ENCODE data around the gene SPAG7.
A peak's percentile ranks its signal among the peaks of the same experiment; 100 is the strongest.

The SPAG7 gene

DNA sequence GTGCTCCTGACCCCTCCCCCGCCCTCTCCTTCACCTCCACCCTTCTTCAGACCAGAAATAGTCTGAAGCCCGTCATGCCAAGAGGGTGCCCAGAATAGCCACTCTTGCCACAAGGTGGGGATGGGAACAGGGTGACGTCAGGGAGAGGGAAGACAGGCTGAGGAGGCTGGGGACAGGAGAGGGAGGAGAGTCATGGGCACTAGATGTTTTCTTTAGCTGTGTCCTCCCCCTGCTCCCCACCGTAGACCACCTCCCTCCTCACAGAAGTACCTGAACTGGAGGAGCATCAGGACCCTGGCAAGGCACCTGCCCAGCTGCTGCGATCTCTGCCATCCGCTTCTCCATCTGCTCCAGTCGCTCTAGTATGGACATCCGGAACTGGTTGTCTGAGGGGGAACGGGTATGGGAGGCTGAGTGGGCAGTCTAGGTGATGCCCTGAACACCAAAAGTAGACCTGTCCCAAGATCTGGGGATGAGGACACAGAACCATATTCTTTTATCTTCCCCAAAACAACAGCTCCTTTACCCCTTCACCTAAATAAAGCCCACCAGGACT is 6.6 kb upstream of the SPAG7 start:
- DNase-seq, result no peak

DNA sequence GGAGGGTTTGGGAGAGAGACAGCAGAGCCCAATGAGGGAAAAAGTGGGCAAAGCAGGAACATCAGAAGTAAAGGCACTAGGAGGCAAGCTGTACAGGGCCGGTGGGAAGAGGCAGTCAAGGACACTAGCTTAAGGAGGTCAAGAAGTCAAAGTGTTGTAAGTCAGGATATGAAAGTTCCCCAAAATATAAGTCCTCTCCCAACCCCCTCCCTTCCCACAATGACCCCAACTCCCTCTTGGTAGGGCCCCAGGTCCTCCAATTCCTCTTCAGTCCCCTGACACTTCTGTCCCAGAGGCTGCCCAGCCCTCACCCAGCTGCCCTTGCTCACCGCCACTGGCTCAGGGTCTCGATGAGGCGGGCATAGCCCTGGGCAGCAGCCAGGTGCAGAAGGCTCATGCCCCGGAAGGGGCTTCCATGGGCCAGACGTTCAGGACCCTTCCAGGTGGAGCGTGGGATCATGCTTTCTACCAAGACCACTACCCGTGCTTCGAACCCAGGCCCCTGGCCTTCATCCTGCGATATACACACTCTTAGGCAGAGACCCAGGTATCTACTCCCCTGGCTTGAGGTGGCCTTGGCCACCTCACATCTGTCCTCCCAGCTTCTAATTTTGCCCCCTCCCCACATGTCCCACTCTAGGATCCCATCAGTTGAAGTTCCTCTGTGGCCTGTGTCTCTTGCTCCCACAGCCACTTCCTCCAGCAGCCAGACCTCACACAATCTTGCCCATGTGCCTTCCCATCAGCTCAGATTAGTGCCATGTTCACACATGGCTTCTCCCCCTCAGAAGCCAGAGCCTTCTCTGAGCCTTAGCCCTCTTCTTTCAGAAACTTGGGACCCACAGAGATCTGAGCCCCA is 5.9 kb upstream of the SPAG7 start:
- DNase-seq, result no peak

DNA sequence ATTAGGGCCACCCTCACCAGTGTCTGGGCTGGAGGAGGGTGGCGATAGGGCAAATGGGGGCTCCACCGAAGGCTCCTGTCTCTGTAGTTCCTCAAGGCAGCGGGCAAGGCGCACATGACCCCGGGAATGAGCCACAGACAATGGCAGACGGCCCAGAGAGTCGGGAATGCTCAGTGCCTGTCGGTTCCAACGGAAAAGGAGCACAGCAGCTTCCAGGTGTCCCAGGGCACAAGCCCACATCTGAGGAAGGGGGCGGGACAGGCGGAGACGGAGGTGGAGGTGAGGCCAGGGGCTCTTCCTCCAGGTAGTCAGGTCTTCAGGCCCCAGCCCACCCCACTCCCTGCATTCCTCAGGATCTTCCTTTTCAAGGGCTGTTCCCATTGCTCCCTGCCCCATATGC is 5.1 kb upstream of the SPAG7 start:
- no peak for DNase-seq

DNA sequence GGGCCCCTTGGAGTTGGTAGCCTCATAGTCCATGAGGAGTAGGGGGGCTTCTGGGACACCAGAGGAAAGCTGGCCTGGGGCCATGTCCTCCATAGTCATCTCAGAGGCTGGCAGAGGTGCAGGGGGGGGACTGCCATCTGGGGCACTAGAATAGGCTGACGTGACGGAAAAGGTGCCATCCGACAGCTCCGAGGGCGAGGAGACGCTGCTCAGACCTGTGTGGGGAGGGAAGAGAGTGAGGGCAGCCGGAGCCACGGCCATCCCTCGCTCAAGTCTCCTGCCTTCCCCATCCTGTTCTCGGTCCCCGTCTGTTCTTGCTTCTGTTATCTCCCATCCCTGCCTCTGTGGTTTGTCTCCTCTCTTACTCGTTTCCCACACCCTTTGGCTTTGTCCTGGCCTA is 4.7 kb upstream of the SPAG7 start:
- DNase-seq, result no peak

DNA sequence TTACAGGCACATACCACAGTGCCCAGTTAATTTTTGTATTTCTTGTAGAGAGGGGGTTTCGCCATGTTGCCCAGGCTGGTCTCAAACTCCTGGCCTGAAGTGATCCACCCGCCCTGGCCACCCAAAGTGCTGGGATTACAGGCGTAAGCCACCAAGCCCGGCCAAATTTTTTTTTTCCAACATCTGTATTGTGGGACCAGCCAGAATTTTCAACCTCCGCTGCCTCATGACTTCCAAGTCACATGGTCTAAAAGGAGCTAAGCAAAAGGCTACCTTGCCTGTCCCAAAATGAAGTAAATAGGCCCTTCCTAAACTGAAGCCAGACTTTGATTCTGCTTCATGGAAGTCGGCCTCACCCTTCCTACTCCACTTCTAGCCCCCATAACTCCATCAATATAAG is 4.2 kb upstream of the SPAG7 start:
- DNase-seq, result no peak

DNA sequence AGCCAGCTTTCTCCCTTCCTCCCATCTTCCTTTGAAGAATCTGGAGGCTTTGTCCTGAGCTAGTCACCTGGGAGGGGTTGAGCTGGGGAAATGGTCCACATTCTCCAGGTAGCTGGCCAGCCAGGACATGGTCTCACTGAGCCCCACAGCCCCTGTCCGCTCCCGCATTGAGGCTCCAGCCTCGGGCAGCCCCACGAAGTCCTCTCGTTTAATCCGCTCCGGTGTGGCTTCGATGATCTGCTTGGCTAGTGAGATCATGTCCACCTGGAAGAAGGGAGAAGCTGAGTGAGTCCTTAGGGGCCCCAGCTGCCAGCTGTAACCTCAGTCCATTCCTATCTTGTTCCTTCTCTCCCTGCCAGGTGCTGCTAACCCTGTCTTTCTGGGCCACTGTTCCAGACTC is 2.7 kb upstream of the SPAG7 start:
- DNase-seq, result no peak

DNA sequence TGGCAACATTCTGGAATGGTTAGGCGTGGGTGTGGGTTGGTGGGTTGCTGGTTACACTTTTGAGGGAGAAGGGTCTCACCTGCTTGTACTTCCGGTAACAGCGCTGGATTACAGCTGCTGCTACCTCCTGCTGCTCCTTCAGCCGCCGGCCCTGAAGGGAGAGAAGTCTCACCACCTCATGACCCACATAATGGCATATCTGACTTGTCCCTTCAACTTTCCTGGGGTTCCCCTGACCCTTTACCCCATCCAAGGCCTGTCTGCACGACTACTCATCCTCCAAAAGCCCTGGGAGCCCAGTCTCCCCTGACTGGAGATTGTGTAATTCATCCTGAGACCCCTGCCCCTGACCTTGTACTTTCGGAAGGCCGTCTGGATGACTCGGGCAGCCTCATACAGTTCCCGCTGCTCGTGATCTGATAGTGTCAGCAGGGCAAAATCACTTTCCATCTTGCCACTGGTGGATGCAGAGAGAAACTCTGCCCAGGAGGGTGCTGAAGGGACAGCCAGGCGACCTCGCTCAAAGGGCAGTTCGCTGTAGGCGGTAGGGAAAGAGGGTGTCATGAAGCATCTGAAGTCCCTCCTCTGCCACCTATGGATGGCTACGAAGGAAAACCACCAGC is 2.0 kb upstream of the SPAG7 start:
- peak; percentile 66 for DNase-seq

DNA sequence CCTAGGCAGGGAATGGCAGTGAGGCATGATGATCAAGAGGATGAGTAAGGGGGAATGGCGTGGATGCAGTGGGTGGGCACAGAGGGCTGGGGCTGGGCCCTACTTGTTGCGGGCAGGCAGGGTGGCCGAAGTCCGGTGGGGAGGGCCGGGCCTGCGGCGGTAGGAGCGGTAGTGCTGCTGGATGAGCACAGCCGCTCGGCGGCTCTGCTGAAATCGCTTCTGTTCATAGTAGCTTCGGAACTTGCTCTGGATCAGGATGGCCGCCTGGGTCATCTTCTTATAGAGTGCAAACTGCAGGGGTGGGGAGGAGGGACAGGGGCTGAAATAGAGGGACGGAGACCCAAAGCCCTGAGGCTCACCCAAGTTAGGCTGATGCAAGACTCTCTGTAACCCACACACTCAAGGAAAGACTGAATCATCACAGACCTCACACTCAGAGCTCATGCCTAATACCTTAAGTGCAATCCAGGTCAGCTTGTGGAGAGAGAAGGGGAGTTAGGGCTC is 1.5 kb upstream of the SPAG7 start:
- DNase-seq, result peak; percentile 67

DNA sequence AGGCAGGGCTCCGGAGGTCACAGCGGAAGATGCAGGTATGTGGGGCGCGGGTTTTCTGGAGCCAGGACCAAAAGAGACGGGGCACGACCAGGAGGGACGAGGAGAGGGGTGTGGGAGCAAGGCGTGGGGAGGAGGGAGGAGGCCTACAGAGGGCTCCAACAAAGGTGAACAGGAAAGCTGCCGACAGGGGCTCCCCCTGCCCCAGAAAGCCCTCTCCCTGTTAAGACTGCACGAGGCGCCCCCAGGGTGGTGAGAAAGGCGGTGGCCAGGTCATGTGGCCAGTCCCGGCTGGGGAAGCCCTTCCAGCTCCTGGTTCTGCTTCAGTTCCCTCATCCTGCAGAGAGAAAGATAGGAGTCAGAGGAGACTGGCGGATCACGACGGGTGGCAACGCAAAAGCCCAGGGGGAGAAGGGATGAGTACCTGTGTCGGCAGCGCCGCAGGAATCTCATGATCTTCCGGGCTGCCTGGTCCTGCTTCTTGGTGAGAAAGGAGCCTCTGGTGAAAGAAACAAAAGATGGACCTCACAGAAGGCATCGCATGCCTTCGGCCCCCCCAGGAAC is 949 bp upstream of the SPAG7 start:
- peak; percentile 60 for DNase-seq

DNA sequence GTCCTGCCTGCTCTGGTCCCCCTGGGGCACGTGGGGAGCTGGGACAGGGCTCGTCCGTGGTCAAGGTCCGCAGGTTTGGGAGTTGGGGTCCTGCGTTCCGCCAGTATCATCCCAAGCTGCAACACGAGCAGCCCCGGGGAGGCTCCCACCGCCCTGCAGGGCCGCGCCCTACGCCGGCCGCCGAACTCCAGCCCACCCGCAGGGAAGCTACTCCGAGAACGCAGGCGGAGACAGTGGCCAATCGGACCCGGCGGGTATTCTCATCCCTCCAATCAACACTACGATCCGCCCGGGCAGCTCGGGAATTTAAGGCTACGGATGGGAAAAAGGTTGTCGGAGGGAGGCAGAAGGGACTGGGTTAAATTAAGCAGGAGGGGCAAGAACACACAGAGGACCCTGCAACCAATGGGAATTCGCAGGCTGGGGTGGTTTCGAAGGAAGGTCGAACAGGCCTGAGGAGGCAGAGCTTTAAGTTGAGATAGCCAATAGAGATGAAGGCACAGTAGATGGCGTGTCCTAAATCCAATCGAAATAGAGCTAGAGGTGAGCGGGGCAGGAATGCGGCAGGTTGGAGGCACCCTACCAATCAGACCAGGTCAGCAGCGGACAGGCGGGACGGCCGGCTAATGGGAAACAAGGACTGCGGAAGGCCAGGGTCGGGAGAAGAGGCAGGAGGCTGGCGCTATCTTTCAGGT is 626 bp downstream of the SPAG7 start:
- peak; percentile 92 for DNase-seq

DNA sequence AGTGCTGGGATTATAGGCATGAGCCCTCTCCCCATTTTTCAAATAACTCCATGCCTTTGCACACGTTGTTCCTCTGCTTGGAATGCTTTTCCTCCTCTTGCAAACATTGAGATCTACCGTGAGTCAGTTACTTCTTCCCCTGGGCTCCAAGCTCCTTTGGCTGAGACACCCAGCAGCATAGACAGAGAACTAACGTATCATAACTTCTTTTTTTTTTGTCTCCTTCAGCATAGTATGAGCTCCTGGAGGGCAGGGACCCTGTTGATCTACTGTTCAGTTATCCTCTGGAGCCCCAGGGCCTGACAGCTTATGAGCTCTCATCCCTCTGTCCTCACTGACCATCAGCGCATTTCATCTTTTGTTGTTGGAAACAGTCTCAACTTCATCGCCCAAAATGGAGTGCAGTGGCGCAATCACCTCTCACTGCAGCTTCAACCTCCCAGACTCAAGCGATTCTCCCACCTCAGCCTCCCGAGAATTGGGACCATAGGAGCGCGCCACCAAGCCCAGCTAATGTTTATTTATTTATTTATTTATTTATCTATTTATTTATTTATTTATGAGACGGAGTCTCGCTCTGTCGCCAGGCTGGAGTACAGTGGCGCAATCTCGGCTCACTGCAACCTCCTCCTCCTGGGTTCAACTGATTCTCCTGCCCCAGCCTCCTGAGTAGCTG is 2.2 kb downstream of the SPAG7 start:
- DNase-seq, result no peak

DNA sequence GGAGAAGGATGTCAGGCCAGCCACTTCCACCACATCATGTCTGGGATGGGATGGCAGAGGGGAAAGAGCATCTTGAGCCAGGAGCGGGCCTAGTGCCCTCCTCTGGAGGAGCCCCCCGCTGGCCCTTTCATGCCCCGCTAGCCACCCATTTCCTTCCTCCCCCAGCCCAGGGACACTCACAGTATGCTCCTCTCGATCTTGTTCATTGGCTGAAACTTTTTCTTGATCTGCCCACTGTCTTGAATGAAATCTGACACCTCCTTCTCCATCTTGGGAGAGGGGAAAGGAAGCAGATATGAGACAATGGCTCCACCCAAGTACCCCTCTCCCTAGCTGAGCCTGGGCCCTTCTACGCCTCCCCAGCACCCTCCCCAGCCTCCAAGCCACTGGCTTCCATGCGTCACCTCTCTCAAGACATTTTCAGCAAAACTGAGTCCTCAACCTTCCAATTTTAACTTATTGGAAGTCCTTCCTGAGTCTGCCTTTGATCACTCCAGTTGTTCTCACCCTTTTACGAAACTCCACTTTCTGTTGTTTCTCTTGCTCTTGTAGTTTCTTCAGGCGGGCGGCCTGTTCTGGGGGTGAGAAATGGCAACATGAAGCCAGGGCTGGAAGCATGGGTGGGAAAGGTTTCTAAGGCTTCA is 7.2 kb downstream of the SPAG7 start:
- DNase-seq, result no peak

DNA sequence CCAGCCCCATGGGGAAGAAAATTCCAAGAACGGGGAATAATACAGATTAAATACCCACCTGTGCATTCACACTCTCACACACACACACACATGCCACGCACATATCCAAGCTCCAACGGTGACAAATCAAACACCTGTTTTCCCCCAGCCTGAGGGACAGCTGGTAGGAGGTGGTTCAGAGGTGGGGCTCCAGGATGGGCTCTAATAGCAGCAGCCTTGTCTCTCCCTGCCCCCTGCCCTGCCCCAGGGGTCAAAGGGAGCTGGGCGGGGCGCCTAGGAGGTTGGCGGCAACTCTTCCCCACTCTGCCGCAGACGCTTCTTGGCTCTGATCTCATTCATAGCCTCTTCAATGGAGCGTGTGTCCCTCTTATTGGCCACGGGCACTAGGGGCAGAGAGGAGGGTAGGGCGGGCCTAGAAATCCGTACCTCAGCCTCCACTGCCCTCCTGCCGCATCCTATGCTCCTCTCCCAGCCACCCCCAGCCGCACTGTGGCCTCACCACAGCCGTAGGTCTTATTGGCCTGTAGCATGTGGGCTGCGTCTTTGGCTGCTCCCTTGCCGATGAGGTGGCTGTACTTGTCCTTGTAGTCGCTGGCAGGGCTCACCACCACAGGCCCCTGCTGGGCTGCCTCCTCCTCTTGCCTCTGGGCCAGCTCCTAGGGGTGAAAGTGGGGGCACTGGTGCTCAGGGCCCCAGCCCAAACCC is 8.2 kb downstream of the SPAG7 start:
- DNase-seq, result no peak

DNA sequence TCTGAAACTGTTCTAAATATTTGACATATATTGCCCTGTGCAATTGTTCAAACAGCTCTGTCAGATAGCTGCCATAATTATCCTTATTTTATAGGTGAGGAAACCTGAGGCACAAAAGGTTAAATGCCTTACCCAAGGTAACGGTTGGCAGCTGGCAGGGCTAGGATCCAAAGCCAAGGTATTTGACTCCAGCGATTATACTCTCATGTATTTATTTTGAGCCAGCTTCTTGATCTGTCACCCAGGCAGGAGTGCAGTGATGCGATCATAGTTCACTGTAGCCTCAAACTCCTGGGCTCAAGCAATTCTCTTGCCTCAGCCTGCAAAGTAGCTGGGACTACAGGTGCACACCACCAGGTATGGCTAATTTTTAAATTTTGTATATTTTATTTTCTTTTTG is 9.5 kb downstream of the SPAG7 start:
- no peak for DNase-seq

DNA sequence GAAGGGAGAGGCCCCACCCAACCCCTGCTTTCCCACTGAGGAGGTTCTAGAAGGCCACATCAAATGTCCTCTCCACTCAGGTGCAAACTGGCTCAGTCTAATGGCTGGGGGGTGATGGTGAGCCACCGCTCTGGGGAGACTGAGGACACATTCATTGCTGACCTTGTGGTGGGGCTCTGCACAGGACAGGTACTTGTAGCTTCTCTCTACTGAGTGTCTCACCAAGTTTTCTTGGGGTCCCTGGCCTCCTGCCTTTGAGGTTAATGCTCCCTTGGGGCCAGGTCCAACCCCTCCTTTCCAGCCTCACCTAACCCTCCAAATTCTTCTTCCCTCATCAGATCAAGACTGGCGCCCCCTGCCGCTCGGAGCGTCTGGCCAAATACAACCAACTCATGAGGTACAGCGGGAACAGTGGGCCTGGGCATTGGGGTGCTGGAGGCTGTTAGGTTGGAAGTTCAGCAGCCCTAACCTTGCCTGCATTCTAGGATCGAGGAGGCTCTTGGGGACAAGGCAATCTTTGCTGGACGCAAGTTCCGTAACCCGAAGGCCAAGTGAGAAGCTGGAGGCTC is 11.0 kb downstream of the SPAG7 start:
- DNase-seq, result peak; percentile 69

DNA sequence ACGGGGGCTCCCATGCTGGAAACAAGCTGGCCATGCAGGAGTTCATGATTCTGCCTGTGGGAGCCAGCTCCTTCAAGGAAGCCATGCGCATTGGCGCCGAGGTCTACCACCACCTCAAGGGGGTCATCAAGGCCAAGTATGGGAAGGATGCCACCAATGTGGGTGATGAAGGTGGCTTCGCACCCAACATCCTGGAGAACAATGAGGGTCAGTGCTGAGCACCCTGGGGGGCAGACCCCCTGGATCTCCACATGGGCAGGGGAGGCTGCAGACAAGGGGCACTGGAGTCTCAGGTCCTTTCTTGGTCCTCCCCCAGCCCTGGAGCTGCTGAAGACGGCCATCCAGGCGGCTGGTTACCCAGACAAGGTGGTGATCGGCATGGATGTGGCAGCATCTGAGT is 12.5 kb downstream of the SPAG7 start:
- DNase-seq, result no peak

DNA sequence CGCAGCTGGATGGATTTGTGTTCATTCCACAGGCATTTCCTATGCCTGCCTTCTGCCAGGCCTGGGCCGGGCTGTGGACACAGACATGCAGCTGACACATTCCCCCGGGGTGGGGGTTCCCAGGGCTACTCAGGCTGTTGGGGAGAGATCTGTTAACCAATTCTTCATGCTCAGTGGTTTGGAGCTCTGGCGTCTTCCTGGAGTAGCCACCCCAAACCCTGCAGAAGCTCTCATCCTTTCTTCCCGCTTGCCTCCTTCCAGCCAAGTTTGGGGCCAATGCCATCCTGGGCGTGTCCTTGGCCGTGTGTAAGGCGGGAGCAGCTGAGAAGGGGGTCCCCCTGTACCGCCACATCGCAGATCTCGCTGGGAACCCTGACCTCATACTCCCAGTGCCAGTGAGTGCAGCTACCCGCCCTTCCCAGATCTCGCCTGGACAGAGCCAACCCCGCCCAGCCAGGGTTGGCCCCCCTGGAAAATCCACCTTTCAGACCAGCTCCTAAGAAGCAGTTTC is 14.1 kb downstream of the SPAG7 start:
- no peak for DNase-seq

DNA sequence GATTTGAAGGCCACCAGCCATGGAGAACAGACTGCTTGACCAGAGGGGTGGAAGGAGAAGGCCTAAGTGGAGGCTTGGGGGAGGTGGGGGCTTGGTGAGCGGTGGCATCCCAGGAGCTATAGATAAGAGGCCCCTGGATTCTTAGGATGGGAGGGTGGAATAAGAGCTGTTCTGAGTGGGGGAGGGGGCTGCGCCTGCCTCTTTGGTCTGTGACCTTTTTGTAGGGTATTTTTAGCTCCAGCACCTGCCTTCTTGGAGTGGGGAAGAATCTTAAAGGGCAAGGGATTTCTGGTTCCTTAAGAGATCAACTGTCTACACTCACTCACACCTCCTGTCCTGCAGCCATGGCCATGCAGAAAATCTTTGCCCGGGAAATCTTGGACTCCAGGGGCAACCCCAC is 16.1 kb downstream of the SPAG7 start:
- DNase-seq, result no peak

DNA sequence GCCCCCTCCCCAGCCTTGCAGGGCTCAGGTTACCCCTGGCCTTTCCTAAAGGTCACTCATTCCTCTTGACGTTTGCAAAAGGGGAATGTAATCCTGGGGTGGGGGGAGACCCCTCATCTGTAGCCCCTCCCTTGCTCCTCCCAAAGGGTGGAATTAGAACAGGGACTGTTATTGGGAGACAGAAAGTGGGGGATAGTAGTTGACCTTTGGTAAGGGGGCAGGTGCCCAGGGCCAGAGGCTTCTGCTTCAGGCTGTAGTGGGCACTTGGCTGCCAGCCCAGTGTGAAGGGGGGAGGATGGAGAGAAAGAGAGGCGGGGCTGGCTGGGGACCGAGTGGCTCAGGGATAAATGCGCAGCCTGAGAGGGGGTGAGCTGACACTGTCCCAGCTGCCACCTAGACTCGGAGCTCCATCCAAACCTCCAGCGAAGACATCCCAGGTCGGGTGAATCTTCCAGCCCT is 16.8 kb downstream of the SPAG7 start, which contains the start of gene ENO3:
Gene ENO3, plus strand, starts transcription at position 374 of the 459 bp plus-strand sequence. CDS start 711 bp downstream, outside the sequence.
- DNase-seq, result no peak

DNA sequence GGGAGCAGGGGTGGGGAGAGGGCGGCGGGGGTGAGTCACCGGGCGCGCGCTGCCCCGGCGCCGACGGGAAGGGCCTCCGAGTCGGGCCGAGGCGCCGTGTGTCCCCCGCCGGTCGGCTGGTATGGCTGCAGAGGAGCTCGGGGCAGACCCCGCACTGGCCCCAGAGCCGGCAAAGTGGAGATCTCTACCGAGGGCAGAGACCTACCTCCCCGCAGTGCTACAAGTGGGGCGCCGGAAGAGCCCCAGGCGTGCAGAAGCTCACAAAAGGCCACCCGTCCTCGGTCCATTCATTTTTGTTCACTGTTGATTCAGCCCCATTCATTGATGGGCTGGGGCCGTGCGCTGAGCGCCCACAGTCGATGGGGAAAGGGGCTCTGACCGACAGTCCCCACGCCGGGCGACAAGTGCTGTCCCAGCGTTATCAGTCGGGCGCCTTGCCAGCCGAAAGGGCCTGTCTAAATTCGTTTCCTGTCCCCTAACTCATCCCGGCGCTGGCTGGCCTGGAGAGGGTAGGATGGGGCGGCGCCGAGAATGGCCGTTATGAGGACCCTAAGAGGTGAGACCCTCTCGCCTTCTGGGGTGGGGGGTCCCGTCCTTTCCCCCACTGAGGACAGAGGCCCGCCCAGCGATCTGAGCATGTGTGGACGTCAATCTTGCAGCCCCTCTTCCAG is 17.4 kb downstream of the SPAG7 start:
- DNase-seq, result peak; percentile 60
